Measurements from ENCODE around the gene RFNG.
A peak's percentile ranks its signal among the peaks of the same experiment; 100 is the strongest.

Gene RFNG

DNA sequence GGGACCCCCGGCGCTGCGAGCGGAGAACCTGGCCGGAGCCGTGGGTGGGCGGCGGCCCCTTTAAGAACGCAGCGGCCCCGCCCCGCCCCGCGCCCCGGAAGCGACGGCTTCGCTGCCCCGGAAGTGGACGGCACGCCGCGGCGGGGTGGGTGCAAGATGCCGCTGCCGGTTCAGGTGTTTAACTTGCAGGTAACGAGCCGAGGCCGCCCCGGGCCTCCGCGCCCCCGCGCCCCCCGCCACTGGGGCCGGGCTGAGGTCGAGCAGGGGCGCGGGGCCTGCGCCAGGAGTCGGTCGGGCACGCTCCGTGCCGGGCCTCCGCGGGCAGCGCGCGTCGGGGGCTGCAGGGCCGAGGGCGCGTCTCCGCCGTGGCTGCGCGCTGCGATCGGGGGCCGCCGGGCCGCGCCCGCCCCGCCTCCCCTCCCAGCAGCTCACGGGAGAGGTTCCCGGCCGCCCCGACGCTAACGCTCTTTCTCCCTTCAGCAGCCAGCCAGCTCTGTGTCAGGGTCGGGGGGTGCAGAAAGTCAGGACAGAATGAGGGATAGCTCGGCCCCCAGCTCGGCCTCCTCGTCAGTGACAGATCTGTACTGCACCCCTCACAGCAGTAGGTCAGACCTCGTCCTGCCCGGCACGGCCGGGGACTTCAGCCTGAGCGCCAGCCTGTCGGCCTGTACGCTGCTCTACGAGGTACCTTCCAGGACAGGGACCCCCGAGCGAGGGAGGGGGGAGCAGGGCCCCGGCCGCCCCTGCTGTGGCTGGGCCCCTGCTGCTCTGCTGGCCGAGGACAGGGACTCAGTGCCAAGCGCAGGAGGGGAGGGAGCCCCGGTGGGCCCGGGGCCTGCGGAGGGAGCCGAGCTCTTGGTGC, at the start of gene RFNG, which contains the start of gene GPS1:
Gene RFNG (minus strand): TSS at position 36 of the 862 bp plus-strand sequence. CDS start 45 bp downstream, outside the sequence.
Gene GPS1 (plus strand): TSS at position 123 of the 862 bp plus-strand sequence. CDS start 34 bp downstream, at position 157.
- DNase-seq = peak; percentile 85

GRCh38 chr17:82101301-82101715, 49.7 kb upstream of the RFNG start:
- DNase-seq = no peak

DNA sequence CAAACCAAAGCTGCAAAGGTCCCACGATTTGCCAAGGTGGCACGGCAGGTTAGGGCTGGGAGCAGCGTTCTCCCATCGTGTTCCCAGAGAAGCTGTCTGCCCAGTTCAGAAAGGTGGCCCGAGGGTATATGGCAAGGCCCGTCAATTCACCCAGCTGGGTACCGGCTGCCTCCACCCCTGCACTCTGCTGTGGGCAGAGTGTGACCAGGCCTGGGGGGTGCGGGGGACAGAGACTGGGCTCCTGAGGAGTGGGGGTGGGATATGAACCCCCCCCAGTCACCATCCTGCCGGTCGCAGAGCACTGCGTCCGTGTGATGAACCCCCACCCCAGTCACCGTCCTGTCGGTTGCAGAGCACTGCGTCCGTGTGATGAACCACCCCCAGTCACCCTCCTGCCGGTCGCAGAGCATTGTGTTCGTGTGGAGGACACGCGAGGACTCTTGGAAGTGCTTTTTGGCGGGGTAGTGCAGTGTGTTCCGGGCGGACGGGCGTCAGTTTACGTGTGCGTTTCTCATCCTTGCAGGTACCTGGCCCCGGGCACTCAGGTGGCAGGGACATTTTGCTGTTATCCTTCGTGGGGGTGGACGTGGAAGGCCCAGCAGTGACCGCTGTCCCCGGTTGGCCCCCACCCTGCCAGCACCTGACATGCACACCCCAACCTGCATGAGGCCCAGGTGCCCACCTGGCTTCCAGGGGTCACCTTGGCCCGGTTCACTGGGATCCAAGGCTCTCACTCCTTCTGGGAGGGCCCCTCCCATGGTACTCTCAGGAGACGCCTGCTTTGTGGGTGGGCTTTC, 49.1 kb upstream of the RFNG start:
- DNase-seq = no peak

GRCh38 chr17:82098939-82099763, 47.5 kb upstream of the RFNG start:
- DNase-seq = no peak

DNA sequence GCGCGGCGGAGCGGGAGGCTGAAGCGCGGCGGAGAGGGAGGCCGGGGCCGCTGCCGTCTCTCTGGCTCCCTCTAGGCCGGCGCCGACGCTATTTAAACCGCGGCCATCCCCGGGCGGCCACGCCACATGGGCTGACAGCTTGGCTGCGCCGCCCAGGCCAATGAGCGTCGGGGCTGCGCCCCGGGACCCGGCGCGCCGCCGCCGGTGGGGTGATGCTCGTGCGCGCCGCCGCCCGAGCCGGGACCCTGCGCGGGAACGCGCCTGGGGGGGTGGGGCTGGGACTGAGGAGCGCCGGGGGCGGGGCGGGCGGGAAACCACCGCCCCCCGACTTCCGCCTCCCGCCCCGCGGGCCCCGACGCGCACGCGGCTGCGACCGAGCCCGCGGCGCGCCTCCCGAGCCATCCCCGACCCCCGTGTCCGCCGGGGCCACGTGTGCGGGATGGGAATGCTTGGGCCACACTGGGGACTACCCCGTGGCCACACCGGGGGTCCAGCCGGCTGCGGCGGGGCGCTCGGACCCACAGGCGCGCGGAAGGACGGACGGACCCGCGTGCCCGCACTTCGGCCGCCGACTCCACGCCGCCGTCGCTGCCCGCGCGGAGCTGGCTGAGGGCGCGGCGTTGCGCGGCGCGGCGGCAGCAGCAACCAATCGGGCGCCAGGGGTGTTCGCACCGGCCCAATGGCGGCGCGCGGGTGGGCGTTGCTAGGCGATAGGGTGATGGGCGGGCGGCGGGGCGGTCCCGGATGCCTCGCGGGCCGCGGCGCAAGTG, 46.7 kb upstream of the RFNG start, which contains the start of gene FASN:
Gene FASN (minus strand): TSS at position 68 of the 770 bp plus-strand sequence. CDS start 1,791 bp downstream, outside the sequence.
- peak; percentile 98 for DNase-seq

DNA sequence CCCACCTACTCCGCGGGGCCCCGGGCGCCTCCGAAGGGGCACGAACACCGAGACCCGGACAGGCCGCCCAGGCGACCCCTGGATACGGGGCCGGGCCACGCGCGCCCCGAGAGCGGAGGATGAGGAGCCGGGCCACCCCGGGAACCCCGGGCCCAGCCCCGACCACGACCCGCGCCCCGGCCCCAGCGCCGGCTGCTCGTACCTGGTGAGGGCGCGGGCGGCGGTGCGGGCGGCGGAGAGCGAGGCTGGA, 46.2 kb upstream of the RFNG start:
- DNase-seq = no peak

DNA sequence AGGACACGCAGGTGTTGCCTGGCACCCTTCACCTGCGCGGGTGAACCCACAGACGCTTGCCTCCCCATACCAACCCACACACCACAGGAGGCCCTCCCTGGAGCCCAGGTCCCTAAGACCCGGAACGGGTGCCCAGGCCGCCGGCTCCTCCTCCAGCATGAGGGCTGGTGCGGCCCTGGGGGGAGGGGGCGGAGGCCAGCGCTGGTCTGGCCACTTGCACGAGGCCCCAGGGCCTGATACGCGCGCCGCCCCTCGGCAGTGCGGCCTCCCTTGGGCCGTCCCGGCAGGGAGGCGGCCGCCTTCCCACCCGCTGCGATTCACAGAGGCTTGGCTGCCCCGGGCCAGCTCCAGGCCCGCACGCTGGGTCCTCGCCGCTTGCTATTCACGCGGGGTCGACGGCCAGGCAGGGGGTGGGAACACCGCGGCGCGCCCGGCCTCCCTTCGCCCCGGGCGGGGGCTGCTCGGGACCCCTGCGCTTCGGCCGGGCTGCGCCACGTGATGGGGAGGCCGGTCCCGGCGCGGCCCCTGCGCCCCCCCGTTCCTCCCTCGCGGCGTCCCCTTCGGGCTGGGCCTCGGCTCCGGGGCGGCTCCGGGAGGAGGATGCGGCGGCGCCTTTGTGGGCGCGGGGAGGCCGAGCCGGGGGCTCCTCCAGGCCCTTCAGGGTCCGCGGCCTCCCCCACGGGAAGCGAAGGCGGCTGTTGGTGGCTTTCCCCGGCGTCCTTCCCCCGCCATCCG, 45.7 kb upstream of the RFNG start:
- peak; percentile 45 for DNase-seq

DNA sequence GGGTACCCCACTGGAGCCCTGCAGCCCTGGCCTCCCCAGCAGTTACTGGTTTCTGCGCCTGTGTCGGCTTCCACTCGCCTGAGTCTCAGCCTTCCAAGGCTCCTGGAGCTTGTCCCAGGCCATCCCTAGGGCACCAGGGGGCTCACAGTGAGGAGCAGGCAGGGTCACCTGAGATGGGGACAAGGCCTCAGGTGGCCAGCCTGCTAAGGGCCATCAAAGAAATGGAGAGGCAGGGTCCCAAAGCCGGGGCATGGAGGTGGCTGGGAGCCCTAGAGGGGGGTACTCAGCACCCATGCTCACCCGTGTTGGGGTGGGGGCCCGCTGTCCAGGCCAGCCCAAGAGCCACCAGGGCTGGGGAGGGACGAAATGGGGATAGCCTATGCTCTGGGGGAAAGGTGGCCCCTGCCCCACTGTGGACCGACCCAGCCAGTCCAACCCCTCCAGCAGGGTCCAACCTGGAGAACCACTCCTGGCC, 45.1 kb upstream of the RFNG start:
- DNase-seq = no peak

DNA sequence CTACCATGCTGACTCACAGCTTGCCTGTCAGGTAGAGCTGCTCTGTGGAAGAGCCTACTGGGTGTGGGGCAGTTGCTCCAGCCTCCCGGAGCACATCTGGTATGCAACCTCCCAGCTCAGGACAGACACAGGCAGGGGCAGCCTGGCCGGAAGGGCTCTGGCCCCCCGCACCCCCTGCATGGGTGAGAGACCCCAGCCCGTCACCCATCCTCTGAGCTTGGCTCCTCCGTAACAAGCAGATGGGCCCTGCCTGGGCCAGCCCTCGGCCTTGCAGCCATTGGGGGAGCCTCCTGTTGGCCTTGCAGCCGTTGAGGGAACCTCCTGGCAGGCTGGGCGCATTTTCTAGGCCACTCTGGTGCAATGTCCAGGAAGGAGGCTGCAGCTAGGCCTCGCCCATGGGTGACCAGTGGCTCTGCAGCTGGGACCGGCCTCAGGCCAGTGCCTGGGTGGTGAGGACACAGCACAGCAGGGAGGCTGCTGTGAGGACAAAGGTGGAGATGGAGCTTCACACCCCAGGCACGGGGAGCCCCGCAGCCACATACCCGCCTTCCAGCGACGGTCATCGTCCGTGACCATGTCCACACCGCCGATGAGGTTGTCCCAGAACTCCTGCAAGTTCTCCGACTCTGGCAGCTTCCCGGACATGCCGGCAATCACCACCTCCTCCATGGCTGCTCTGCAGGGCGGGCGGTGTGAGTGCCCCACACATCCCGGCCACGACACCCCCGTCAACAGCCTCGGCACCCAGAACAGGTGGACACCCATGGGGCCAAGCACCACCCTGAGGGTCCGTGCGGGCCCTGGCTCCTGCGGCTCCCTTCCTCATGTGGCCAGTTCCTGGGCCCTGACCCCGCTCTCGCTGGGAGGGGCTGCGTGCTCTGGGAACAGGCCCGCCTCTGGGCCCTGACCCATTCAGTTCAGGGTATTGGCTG, 44.4 kb upstream of the RFNG start:
- DNase-seq = no peak

DNA sequence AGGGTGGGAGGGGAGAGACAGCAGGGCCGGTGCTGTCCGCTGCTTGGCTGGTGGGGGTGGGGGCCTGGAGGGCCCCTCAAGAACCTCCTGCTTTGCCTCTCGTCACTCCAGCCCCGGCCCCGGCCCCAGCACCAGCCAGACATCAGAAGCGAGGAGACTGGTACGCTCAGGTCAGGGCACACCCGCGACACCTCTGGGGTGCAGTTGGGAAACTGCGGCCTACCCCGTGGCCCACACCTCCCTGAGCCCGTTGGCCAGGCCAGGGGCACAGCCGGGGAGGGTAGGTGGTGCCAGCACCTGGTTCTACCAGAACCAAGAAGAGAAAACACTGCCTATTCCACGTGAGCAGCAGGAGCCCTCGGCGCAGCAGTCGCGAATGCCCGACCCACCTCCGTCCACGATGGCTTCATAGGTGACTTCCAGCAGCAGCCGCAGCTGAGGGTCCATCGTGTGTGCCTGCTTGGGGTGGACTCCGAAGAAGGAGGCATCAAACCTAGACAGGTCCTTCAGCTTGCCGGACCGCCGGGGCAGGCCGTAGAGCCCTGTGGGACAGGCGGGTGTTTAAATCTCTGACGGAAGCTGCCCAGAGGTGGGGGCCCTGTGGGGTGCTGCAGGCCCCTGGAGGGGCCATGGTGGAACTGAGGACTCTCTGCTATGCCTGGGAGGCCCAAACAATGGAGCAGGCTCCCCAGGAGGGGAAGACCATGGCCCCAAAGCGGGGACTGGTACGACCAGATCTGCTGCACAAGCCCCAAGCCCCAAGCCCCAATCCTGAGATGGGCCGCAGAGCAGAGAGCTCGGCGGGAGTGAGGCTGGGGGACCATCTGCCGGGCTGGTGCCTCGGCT, 43.5 kb upstream of the RFNG start:
- DNase-seq = no peak

DNA sequence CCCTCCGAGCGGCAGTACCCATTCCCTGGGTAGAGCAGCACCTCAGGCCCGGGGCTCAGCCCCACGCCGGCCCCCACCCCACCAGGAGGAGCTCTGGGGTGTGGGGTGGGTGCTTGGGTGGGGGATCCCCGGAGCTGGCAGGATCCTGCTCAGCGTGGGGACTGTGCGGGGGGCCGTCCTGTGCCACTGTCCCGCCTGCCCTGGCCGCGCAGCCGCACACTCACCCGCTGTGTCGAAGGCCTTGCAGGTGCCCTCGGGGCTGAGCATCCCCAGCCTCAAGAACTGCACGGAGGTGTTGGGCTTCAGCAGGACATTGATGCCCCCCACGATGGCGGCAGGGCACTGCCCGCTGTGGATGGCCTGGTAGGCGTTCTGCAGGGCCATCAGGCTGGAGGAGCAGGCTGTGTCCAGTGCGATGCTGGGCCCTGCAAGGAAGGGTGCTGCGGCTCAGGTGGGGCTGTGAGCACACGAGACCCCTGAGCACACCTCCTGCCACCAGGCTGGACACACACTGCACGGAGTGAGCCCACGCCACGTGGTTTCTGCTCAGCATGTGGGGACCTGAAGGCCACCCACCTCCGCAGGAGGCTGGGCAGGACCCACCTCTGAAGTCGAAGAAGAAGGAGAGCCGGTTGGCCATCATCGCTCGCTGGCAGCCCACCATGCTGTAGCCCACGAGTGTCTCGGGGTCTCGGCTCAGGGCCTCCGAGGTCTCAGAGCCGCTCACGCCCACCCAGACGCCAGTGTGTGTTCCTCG, 41.6 kb upstream of the RFNG start:
- no peak for DNase-seq

DNA sequence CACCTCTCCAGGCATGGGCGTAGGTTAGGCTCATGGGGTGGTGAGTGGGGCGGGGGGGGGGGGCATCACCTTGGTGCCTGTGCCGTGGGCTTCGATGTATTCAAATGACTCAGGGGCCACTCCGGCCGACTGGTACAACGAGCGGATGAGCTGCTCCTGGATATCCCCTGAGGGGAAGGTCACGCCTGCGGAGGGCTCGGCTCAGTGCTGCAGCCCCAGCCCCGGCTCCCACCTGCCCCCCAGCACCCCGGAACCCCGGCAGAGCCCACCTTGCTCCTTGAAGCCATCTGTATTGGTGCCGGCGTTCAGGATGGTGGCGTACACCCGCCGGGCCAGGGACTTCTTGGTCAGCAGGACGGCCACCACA, 41.0 kb upstream of the RFNG start:
- DNase-seq = no peak

DNA sequence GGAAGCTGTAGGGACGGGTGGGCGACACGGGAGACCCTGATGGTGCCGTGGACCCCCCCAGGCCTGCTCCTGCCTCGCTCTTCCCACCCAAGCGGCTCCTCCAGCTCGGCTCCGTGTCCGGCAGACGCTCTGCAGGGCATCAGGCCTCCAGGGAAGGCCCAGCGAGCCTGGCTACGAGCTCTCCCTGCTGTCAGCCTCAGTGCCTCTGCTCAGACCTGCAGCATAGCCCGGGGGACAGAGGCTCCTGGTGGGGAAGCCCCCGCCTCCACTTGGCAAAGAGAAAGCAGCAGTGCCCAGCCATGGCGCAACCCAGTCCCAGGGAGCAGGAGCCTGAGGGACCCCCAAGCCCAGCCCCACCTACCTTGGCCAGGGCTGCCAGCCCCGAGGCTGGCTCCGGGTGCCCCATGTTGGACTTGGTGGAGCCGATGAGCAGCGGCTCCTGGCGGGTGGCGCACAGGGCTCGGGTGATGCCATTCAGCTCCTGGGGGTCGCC, 40.5 kb upstream of the RFNG start:
- DNase-seq = no peak

DNA sequence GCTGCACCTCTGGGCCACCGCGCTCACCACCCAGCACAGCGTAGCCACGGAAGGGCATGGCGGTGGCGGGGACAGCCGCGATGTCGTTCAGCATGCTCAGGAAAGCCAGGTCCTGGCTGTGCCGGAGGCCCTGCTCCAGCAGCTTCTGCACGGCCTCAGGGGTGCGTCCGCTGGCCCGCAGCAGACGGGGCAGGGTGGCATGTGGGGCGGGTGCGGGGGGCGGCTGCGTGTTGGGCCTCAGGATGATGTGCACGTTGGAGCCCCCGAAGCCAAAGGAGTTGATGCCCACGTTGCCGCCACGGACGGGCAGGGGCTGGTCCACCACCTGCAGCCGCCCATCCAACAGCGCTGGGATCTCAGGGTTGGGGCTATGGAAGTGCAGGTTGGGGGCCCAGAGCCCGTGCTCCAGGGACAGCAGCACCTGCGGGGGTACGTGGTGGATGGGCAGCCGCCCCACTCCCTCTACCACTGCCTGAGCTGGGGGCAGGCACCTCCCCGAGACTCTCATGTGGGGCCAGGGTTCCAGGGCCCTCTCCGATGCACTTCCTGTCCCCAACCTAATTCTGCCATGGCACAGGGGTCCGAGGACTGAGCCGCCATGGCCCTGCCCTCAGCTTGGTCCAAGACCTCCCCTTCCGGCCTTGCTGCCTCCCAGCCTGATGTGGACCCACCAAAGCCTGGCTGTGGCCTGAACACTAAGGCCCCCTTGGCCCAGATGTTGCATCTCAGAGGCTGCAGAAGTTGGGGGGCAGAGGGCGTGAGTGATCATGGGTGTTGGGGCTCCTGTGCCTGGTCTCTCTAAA, 39.9 kb upstream of the RFNG start:
- DNase-seq = no peak

GRCh38 chr17:82090549-82091263, 39.1 kb upstream of the RFNG start:
- no peak for DNase-seq

GRCh38 chr17:82089723-82090548, 38.3 kb upstream of the RFNG start:
- DNase-seq = no peak

All from activated CD4-positive, alpha-beta T cell treated with anti-CD3 and anti-CD28 coated beads, Interleukin-2, Interleukin-6, amounts not matched to agents 100 ng/mL and 50 ng/mL, durations not matched to agents 16 hours and 8 hours (primary cell).